ENCODE data around the gene ZBTB40.

Gene ZBTB40

GRCh38 chr1:22420455-22421053, 31.1 kb upstream of the ZBTB40 start:
- peak; percentile 12 to 33 for DNase-seq (ENCODE audit: low read depth in 1 of 2, low spot score in 1 of 2)

DNA sequence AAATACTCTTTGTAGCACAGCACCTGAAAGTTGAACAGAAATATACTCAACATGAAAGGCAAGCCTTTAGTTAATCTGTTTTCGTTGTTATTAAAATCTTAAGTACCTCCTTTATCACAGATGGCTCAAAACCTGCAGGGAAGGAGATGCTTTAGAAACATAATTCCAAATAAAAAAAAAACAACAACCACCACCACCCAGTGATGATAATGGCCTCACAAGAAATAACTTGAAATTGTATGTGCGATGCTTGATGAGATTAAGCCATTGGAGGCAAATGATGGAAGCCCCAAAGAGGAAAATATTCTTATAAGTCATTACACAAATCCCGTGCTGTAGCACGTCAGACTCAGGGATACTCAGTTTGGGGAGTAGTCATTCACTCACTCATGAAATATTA, 24.9 kb upstream of the ZBTB40 start:
- no peak for DNase-seq (ENCODE audit: low read depth in 1 of 2, low spot score in 1 of 2)

- no peak for DNase-seq (ENCODE audit: low read depth in 1 of 2, low spot score in 1 of 2)
Measured at GRCh38 chr1:22428672-22429071, 23.0 kb upstream of the ZBTB40 start.

- DNase-seq (ENCODE audit: low read depth in 1 of 2, low spot score in 1 of 2): no peak
Measured at GRCh38 chr1:22431965-22432364, 19.7 kb upstream of the ZBTB40 start.

- no peak for DNase-seq (ENCODE audit: low read depth in 1 of 2, low spot score in 1 of 2)
Measured at GRCh38 chr1:22434717-22435116, 16.9 kb upstream of the ZBTB40 start.

DNA sequence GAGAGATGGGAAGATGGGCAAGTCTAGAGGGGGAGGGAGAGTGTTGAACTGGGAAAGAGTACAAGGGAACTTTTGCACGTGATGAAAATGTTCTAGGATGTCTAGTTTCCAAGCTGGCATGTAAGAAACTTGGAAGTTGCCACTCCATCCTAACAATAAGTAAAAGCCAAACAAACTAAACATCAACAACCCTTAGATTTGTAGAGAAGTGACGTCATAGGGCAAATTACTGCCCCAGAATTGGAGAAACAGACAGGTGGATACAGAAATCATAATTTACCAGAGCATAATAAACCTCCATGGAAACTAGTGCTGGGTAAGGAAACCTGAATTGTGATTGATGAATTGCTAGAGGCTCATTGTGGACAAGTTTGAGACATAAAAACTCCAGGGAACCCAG, 14.7 kb upstream of the ZBTB40 start:
- DNase-seq (ENCODE audit: low read depth in 1 of 2, low spot score in 1 of 2): no peak

GRCh38 chr1:22437573-22437972, 14.1 kb upstream of the ZBTB40 start:
- DNase-seq (ENCODE audit: low read depth in 1 of 2, low spot score in 1 of 2): no peak

DNA sequence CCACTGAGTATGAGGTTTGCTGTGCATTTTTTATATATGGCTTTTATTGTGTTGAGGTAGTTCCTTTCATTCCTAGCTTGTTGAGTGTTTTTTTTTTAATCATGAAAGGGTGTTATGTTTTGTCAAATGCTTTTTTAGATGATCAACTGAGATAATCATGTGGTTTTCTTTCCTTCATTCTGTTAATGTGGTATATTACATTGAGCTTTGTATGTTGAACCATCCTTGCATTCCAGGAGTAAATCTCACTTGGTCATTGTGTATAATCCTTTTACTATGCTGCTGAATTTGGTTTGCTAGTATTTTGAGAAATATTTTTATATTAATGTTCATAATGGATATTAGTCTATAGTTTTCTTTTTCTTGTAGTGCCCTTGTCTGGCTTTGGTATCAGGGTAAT, 11.1 kb upstream of the ZBTB40 start:
- no peak for DNase-seq (ENCODE audit: low read depth in 1 of 2, low spot score in 1 of 2)

GRCh38 chr1:22442212-22442894, 9.3 kb upstream of the ZBTB40 start:
- no peak for DNase-seq (ENCODE audit: low read depth in 1 of 2, low spot score in 1 of 2)

DNA sequence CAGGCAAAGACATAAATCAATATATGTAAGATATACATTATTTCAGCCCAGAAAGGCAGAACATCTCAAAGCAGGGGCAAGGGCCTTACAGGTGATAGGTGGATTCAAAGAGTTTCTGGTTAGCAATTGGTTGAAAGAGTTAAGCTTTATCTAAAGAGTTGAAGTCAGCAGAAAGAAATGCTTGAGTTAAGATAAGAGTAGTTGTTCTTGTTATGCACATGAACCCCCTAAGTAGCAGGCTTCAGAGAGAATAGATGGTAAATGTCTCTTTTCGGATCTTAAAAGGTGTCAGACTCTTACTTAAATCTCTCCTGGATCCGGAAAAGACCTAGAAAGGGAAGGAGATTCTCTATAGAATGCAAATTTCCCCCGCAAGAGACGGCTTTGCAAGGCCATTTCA, 8.3 kb upstream of the ZBTB40 start:
- DNase-seq (ENCODE audit: low read depth in 1 of 2, low spot score in 1 of 2): no peak

DNA sequence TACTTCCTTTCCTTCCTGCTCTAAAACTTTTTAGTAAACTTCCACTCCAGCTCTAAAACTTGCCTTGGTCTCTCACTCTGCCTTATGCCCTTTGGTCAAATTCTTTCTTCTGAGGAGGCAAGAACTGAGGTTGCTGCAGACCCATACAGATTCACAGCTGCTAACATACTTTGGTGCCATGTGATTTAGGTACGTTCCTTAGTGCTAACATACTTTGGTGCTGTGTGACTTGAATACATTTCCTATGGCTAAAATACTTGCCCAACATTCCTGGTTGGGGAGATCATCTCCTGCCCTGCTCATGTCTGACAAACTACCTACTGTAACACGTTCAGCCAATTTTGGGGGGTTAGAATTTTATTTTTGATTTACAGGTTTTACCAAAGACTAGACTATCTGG, 6.8 kb upstream of the ZBTB40 start:
- no peak for DNase-seq (ENCODE audit: low read depth in 1 of 2, low spot score in 1 of 2)

DNA sequence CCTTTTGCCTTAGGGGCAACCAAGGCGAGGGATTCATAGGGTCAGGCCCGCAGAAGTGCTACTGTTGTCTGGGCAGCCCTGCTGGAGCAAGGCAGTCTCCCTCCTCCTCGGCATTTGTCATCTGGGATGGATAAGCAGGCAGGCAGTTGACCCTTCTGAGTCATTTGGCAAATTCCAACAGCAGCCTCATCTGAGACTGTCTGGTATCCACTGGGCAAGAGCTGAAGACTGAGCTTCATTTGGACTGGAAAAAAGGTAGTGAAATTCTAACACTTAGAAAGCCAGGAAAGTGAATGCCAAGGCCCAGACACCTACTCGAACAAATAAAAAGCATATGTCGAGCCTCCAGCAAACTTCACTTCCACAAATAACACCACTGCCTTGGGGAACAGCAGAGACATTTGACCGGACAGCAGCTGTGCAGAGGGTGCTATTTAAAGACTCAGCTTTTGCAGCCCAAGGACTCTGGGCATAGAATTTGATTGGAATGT, 4.0 kb upstream of the ZBTB40 start:
- DNase-seq (ENCODE audit: low read depth in 1 of 2, low spot score in 1 of 2): no peak

DNA sequence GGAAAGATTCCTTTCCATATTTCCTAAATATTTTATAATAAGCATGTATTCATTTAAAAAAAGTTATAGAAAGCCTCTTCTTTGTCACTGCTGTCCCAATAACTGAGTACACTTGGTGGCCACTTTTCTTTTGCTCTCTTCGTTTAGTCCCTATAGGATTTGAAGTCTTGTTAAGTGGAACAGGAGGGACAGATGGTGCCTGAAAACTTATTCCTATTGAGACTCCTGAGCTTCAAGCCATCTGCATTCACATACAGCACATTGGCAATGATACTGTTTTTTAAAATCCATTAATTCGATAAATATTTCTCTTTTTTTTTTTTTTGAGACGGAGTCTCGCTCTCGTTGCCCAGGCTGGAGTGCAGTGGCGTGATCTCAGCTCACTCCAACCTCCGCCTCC, 2.0 kb upstream of the ZBTB40 start:
- DNase-seq (ENCODE audit: low read depth in 1 of 2, low spot score in 1 of 2): no peak

DNA sequence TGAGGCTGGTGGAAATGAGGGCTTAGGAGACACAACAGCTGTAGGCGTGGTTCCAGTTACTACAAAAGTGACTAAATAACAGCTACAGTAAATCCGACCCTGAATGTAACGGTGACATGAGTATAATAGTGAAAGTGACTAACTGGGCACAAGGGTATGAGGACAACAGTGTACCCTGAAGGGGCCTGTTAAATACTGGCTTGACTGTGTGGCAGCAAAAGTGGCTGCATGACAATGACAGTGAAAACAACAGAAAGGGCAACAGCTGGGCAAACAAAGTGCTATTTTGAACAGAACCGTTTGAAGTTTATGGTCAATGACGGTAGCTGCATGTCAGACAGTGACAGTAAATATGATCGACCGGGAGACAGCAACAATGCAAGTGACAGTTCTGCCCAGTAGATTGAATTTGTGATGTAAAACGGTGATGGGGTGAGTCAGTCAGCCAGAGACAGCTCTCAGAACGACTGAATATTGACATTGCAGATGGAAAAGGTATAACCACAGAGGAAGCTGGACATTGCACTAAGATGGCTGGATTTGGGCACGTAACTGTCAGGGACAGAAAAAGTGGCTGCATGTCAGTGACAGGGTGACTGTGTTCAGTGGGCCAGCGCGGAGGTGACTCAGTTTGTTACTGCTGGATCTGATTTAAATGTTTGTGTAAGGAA, 1.2 kb upstream of the ZBTB40 start:
- DNase-seq (ENCODE audit: low read depth in 1 of 2, low spot score in 1 of 2): no peak

DNA sequence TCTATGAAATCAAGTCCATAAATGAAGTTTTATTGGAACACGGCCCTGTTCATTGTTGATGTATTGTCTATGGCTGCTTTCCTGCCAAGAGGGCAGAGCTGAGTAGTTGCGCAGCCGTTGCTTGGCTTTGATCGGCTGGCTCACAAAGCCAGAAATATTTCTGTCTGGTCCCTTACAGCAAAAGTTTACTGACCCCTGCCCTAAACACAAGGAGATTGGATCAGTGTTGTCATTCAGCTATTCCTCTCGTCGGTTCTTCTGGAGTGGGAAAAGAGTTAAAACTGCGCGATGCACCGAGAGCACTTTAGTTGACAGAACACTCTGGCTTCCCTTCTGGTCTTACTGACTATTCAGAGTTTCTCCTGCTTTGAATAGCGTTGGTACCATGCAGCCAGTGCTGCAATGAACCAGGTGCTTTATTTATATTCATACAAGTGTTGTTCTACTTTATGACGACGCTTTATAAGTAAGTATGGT, 868 bp downstream of the ZBTB40 start:
- no peak for DNase-seq (ENCODE audit: low read depth in 1 of 2, low spot score in 1 of 2)

DNA sequence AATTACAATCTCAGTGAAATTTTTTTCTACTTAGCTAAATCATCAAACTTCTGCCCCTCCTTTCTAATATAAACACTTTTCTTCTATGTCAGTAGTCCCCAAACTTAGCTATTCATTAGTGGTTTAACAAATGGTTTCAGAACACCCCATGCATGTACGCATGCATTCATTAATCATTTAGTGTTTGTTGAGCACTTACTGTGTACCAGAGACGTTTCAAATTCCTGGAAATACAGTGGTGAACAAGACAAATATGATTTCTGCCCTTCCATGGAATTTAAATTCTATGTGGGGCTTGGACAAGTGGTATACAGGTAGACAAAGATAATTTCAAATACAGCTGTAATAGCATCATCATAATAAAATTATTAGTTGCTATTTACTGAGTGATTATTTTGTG, 1.5 kb downstream of the ZBTB40 start:
- DNase-seq (ENCODE audit: low read depth in 1 of 2, low spot score in 1 of 2): no peak

DNA sequence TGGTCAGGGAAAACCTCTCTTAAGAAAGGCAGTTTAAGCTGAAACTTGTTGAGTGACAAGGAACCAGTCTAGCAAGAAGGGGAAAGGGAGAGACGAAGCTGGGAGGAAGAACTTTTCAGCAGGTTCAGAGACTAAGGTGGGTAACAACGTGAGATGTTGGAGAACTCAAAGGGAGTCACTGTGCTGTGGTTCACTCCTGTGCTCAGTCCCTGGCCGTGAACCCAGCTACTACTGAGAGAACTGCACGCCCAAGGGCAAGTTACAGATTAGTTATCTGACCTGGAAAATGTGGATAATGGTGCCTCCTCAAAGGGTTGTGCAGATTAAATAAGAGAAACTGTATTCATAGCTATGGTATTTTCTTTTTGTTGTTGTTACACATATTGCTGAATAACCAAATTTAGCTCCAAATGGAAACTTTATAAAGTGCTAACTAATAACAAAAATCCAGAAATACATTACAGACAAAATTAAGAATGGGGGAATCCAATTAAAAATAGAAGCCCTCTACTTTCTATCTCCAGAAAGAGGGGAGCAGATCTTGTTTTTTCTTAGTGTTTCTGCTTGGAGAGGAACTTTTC, 2.9 kb downstream of the ZBTB40 start:
- DNase-seq (ENCODE audit: low read depth in 1 of 2, low spot score in 1 of 2): no peak

GRCh38 chr1:22457345-22457744, 5.7 kb downstream of the ZBTB40 start:
- DNase-seq (ENCODE audit: low read depth in 1 of 2, low spot score in 1 of 2): no peak

DNA sequence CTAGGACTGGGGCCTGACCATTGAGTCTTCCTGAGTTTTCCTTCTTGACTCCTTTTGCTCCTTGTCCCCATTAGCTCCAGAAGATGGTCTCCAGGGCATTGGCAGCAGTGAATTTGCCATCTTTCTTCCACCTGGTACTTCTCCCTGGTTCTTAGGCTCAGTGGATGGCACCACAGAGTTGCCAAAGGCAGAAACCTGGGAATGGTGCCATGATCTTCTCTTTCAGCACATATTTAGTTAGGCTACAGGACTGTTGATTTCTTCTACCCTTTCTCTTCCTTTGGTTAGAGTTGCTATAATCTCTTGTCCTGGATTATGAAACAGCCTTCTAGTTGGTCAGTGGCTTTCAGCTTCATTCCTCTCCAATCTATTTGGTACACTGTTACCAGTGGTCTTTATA, 6.2 kb downstream of the ZBTB40 start:
- DNase-seq (ENCODE audit: low read depth in 1 of 2, low spot score in 1 of 2): no peak

DNA sequence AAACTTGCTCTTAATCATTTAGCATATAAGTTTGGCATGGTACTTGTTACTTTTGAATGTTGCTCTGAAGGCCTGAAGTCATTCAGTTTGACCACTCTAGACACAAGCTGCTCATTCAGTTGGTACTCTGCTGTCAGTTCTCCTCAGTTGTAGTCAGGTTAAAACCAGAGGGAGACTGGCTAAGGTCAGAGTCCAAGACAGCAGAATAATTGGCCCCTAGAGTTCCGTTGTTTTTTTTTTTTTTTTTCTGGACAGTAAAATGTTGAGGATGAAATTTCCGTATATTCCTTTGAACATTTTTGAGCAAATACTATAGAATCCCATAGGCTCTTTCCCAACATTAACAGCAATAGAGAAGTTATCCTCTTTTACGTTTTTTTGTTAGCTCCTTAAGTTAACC, 9.4 kb downstream of the ZBTB40 start:
- no peak for DNase-seq (ENCODE audit: low read depth in 1 of 2, low spot score in 1 of 2)

GRCh38 chr1:22461678-22462527, 10.3 kb downstream of the ZBTB40 start:
- no peak for DNase-seq (ENCODE audit: low read depth in 1 of 2, low spot score in 1 of 2)
